Ovary (tissue), 3 donors: Measurements from ENCODE around the gene JAGN1.

Experiments
- EP300 ChIP-seq: sonication (generic); formaldehyde crosslinking; IDR thresholded peaks from one replicate; pipeline ENCODE4 v1.6.1; 2017; ENCODE audit warnings: antibody characterized with exemption
- TF ChIP-seq, protein P1 (sequence below), 3 donors: fragments of 450-650 bp in 2 of 3; fragments of 200-600 bp in 1 of 3; IDR thresholded peaks; one replicate each; pipeline versions ENCODE4 v1.5.1 to v1.8.0; 2016 to 2022; ENCODE audit warnings: antibody characterized with exemption in 3 of 3, mild to moderate bottlenecking in 1 of 3
- donor health status: DM: no; HTN: no; CAD: no.

DNA sequence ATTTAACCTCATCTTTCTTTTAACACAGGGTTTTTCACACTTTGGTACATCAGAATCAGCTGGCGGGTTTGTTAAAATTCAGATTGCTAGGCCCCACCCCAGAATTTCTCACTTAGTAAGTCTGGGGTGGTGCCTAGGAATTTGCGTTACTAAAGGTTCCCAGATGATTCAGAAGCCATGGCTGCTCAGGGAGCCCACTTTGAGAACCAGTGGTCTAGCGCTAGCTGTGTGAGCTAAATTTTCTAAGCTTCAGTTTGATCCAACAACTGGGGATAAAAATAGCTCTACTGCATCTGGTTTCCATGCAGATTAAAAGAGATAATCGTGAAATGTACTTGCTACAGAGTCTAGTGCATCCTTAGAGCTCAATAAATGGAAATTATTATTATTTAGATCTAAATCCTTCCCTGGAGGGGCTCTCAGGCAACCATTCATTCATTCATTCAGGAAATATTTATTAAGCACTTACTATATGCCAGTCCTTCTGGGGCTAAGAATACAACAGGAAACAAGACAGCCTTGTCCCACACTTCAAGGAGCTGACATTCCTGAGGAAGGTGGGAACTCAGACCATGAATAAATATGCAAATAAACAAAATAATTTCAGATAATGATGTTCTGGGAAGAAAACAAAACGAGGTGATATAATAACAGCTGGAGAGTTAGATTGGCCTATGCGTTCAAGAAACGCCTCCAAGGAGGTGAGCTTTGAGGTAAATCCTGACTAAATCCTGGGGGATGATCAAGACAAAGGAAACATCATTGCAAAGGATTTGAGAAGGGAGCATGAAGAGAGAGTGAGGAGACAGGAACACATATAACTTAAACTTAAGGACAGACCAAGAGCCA lies 6.5 kb upstream of the JAGN1 start:
- TF ChIP-seq, protein P1, sequence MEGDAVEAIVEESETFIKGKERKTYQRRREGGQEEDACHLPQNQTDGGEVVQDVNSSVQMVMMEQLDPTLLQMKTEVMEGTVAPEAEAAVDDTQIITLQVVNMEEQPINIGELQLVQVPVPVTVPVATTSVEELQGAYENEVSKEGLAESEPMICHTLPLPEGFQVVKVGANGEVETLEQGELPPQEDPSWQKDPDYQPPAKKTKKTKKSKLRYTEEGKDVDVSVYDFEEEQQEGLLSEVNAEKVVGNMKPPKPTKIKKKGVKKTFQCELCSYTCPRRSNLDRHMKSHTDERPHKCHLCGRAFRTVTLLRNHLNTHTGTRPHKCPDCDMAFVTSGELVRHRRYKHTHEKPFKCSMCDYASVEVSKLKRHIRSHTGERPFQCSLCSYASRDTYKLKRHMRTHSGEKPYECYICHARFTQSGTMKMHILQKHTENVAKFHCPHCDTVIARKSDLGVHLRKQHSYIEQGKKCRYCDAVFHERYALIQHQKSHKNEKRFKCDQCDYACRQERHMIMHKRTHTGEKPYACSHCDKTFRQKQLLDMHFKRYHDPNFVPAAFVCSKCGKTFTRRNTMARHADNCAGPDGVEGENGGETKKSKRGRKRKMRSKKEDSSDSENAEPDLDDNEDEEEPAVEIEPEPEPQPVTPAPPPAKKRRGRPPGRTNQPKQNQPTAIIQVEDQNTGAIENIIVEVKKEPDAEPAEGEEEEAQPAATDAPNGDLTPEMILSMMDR (IDR thresholded peaks at IDR 0.05): no peak
- TF ChIP-seq EP300: no peak
